Activated naive CD4-positive, alpha-beta T cell treated with Interleukin-2 at 50 U/mL for 16 hours (primary cell): Measurements from ENCODE around the gene TFIP11.

Experiments
- DNase-seq: peaks from one replicate; pipeline ENCODE4 v3.0.0-alpha.2; 2020

Gene TFIP11

DNA sequence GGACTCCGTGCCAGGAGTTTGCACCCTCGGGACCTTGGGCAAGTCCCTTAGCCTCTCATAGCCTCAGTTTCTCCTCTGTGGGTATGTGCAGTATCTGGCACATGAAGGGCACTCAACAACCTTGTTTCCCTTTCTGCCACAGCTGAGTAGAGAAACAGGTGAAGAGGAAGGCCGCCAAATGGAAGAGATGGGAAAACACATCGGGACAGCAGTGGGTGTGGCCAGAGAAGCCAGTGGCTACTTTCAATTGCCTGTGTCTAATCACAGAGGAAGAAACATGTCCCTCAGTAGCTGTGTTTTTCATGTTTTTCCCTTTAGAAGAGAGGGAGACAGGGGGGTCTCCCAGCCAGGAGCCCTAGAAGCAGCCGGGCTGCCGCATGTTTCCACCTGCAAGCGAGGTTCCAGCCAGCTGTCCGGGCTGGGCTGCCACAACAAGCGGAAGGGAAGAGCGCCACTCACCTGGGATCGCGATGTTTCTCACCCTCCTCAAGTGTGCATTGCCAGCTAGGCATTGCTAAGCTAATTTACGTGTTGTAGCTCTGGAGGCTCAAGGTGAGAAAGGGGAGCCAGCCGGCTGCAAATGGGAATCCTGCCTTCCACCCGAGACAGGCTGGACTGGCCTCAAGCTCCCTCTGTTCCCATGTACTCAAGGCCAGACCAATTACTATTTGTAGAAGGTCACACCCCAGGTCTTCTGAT lies 66.5 kb downstream of the TFIP11 start:
- no peak for DNase-seq

GRCh38 chr22:26444777-26445176 lies 67.5 kb downstream of the TFIP11 start:
- DNase-seq = no peak

DNA sequence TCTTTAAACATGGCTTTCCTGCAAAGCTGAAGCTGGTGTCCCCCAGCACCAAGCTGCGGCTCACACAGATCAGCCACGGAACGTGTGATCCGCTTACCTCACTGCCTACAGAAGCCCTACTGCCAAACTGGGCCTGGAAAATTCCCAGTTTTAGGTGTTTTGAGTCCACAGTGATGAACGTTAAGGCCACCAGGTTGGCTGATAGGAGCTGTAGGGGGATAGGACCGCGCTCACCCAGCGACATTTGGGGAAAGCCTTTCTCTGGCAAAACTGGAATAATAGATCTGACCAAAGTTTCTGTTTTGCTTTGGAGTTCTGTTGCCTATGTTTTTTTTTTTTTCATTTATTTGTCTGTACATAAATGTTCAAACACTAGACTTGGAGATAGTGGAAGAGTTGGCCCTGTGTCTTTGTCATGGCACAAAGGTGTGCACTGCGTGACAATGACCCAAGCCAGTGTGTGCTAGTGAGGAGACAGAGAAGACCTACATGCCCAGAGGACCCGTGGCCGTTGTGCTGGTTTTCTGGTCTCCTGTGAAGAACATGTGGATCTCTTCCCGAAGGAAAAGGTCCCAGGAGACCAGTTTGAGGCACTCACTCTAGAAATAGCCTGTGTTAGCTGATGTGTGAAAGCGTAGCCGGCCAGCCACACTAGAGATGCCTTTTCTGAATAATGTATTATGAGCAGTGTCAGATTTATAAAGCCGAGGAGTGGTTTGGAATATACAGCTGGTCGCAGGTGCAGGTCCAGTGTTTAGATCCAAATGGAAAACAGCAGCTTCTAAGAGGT lies 68.2 kb downstream of the TFIP11 start:
- no peak for DNase-seq

DNA sequence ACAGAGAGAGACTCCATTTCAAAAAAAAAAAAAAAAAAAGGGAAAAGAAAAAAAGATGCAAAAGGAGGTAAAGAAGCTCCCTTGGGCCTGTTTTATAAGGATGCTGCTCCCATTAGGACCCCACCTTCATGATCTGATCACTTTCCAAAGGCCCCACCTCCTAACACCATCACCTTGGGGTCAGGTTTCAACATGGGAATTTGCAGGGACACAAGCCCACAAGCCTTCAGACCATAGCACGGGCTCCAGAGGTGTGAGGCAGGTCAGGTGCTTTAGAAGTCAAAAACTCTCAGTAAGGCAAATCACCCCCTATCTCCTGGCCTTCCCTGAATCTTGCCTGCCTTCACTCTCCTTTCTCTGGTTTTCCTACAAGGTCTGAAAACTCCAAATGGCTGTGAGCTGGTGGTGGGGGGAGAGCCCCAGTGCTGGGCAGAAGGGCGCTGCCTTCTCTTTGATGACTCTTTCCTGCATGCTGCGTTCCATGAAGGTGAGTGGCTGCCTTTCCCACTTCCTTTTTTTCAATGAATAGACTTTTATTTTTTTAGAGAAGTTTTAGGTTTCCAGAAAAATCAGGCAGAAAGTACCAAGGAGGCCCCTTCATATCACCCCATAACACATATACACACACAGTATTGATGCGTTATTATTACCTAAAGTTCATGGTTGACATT lies 70.1 kb downstream of the TFIP11 start:
- DNase-seq = no peak
